ENCODE data around the gene CHKB. TPM values are rescaled to one million over a fixed set of nuclear protein-coding genes. Genes with fewer than 3 reads are reported as not detected.

CHKB gene
- total and polyA plus RNA-seq, 4 experiments from 2014 or later: 30.7 to 196 (median 109) TPM

DNA sequence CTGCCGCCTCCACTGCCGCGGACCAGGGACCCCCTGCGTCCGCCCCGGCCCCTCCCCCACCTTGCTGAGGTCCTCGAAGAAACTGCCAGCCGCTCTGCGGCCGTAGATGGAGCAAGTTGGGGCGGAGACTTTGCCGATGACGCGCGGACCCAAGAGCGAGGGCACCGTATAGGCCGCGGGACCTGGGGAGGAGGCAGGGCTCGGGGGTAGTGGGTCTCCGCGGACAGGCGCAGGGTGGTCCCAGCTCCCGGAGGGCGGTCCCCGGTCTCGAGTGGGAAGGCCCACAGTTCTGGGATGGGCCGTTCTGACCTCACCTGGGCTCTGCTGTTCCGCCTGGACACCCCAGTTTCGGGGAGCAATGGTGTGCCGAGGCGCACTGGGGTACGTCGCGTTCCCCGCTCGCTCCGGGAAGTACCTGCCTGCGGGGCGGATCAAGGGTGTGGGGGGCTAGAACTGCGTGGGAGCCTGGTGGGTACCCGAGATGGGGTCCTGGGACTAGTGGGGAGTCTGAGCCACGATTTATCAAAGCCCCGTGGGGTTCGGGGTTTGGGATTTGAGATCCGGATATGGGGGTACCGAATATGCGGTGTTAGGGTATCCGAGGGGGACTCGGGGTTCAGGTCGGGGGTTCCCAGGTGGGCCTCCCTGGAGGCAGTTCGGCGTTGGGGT lies 51.6 kb downstream of the CHKB start:
- Histone ChIP-seq H3K4me1 (ENCODE audit: insufficient read depth, low read length) (peaks cover 54% of the 10 kb centered on the region), H3K36me3 (ENCODE audit: insufficient read depth, low read length) (no peaks in the 10 kb centered on the region), H3K4me3 (ENCODE audit: low read length in 2 of 2) (peak overlapping the region; percentile 76 to 94), H3K27me3 (ENCODE audit: insufficient read depth, low read length) (no peaks in the 10 kb centered on the region), H3K9me3 (ENCODE audit: control insufficient read depth in 1 of 2, low read length in 2 of 2) (no peaks in the 10 kb centered on the region), H3K27ac (ENCODE audit: low read depth, low read length) (peak overlapping the region; percentile 96)
- H3K27ac Mint-ChIP-seq: peak overlapping the region; percentile 96 to 99 (median 97)
- intact Hi-C loops (cut with micrococcal nuclease): loop anchor here (1.0 kb wide), 1 partner anchor 8 kb away; no protein-coding TSS in a partner anchor
- H3K9me3 Mint-ChIP-seq: peaks cover 0 to 2% (median 0%) of the 10 kb centered on the region in 8 donors
- ChIA-PET CTCF (ENCODE audit: partially characterized antibody) (no interaction called here), POLR2A (ENCODE audit: partially characterized antibody) (interaction anchor here (1.4 to 9.5 kb wide), 9 partner anchors 7 to 90 kb away, joined by 3 to 321 read pairs (median 10); partner anchors contain the start of genes CHKB, KLHDC7B, LMF2 and NCAPH2)
- H3K27me3 Mint-ChIP-seq: no peaks in the 10 kb centered on the region
- peaks cover 15 to 54% (median 38%) of the 10 kb centered on the region in 4 donors for H3K4me1 Mint-ChIP-seq
- H3K36me3 Mint-ChIP-seq: no peaks in the 10 kb centered on the region
- peak; percentile 72 to 82 (median 77) for DNase-seq
- peak overlapping the region; percentile 89 to 95 (median 92) for H3K4me3 Mint-ChIP-seq

DNA sequence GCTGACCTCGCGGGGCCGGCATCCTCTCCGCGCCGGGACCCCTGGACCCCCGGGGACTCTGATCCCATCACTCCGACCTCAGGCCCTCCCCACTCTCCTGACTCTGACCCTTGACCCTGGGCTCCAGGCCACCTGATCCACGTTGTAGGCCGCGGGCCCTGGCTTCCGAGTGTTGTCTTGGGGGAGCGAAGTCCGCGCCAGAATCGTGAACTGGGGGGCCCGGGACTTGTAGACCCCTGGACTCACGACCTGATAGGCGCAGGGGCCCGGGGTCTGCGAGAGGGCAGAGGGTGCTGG lies 52.1 kb downstream of the CHKB start:
- peaks cover 54% of the 10 kb centered on the region for H3K4me1 ChIP-seq (ENCODE audit: insufficient read depth, low read length)
- Mint-ChIP-seq H3K9me3 (peaks cover 0 to 2% (median 0%) of the 10 kb centered on the region in 8 donors), H3K27me3 (no peaks in the 10 kb centered on the region), H3K27ac (peak overlapping the region in 6 of 7 donors; percentile 97 to 99 (median 98)), H3K36me3 (peaks cover 0 to 1% of the 10 kb centered on the region in 2 donors), H3K4me3 (peak overlapping the region; percentile 77 to 95 (median 92)), H3K4me1 (peaks cover 15 to 54% (median 38%) of the 10 kb centered on the region in 4 donors)
- H3K27ac ChIP-seq (ENCODE audit: low read depth, low read length): peak overlapping the region; percentile 96
- H3K9me3 ChIP-seq (ENCODE audit: control insufficient read depth in 1 of 2, low read length in 2 of 2): no peaks in the 10 kb centered on the region
- DNase-seq: peak in 2 of 5 donors; percentile 24 to 32
- intact Hi-C loops (cut with micrococcal nuclease): no loop called here
- no peaks in the 10 kb centered on the region for H3K36me3 ChIP-seq (ENCODE audit: insufficient read depth, low read length)
- ChIA-PET CTCF (ENCODE audit: partially characterized antibody) (no interaction called here), POLR2A (ENCODE audit: partially characterized antibody) (interaction anchor here (1.4 to 9.5 kb wide), 6 partner anchors 7 to 91 kb away, joined by 3 to 321 read pairs (median 18); partner anchors contain the start of gene SYCE3)
- H3K27me3 ChIP-seq (ENCODE audit: insufficient read depth, low read length): no peaks in the 10 kb centered on the region
- H3K4me3 ChIP-seq (ENCODE audit: low read length in 2 of 2): peak overlapping the region; percentile 76 to 94

DNA sequence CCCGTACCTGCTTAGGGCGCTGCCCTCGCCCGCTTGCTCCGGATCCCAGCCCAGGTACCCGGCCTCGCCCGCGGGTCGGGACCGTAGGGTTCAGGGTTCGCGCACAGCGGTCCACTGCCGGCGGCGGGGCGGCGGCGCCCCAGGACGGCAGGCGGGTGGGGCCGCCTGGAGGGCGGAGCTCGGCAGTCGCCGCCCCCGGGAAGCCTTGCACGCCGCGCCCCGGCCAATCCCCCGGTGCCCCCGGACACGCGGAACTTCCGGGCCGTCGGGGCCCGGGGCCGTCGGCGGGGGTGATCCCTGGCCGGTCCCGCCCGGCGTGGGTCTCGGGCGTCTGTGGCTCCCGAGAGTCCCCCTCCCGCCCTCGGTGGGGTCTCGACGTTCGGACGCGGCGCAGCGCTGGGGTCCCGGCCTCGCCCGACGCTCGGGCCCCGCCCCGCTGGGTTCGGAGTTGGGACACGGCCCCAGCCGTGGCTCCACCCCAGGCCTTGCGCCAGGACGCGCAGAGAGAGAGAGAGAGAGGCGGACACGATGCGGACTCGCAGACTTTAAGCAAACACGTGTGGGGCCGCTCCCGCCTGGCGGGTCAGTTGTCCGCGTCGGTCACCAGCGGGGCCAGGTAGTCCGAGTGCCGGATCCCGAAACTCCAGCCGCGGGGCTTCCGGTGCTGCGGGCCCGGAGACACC lies 52.6 kb downstream of the CHKB start, which contains the start of gene TYMP:
Gene TYMP (minus strand): TSS at position 116 of the 683 bp plus-strand sequence. CDS start 303 bp downstream, outside the sequence.
- H3K27ac ChIP-seq (ENCODE audit: low read depth, low read length): peak within 1 kb of the TSS; percentile 96
- peaks cover 0 to 2% (median 0%) of the 10 kb centered on the region in 8 donors for H3K9me3 Mint-ChIP-seq
- no peaks in the 10 kb centered on the region for H3K9me3 ChIP-seq (ENCODE audit: control insufficient read depth in 1 of 2, low read length in 2 of 2)
- peak within 1 kb of the TSS; percentile 96 to 99 (median 97) for H3K27ac Mint-ChIP-seq
- no peaks in the 10 kb centered on the region for H3K27me3 ChIP-seq (ENCODE audit: insufficient read depth, low read length)
- ChIA-PET POLR2A (ENCODE audit: partially characterized antibody) (interaction anchor here (1.0 to 9.5 kb wide), 12 partner anchors 8 to 284 kb away, joined by 3 to 321 read pairs (median 11); partner anchors contain the start of genes ARSA, CHKB, HDAC10 and KLHDC7B), CTCF (ENCODE audit: partially characterized antibody) (interaction anchor here (5.1 kb wide), 1 partner anchor 9 kb away, joined by 135 read pairs; no protein-coding TSS in a partner anchor)
- peak; percentile 55 to 65 (median 59) for DNase-seq
- H3K27me3 Mint-ChIP-seq: no peaks in the 10 kb centered on the region
- peaks cover 15 to 54% (median 38%) of the 10 kb centered on the region in 4 donors for H3K4me1 Mint-ChIP-seq
- H3K4me3 ChIP-seq (ENCODE audit: low read length in 2 of 2): peak within 1 kb of the TSS; percentile 76 to 94
- H3K4me3 Mint-ChIP-seq: peak within 1 kb of the TSS; percentile 89 to 95 (median 92)
- H3K4me1 ChIP-seq (ENCODE audit: insufficient read depth, low read length): peaks cover 55% of the 10 kb centered on the region
- intact Hi-C loops (cut with micrococcal nuclease): loop anchor here (5.0 kb wide), 2 partner anchors 288 to 338 kb away; no protein-coding TSS in a partner anchor
- peaks cover 0 to 3% of the 10 kb centered on the region in 2 donors for H3K36me3 Mint-ChIP-seq
- H3K36me3 ChIP-seq (ENCODE audit: insufficient read depth, low read length): no peaks in the 10 kb centered on the region

DNA sequence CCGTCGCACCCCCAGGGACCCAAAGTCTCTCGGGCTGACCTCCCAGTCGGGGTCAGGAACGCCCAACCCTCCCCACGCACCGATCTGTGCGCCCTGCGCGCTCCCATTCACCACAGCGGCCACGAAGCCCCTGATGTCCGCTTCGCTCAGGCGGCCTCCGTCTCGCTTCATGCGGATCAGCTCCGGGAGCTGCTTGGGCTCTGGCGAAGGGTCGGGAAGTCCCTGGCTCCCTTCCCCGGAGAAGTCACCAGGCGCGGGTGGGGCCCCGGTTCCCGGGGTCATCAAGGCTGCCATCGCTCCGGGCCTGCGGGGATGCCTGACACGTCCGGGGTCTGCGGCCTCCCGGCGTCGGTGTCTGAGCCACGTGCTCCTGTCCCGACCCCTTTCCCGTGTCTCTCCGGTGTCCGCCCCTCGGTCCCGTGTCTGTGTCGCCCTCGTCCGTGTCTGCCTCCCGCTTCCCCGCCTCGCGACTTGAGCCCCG lies 53.2 kb downstream of the CHKB start:
- H3K27me3 ChIP-seq (ENCODE audit: insufficient read depth, low read length): no peaks in the 10 kb centered on the region
- CTCF ChIA-PET (ENCODE audit: partially characterized antibody): interaction anchor here (1.2 to 5.1 kb wide), 2 partner anchors 10 to 20 kb away, joined by 3 to 135 read pairs; no protein-coding TSS in a partner anchor
- peak in 1 of 5 donors; percentile 53 for DNase-seq
- H3K27me3 Mint-ChIP-seq: no peaks in the 10 kb centered on the region
- peak overlapping the region; percentile 96 for H3K27ac ChIP-seq (ENCODE audit: low read depth, low read length)
- peak overlapping the region; percentile 46 to 97 (median 75) for H3K27ac Mint-ChIP-seq
- H3K4me3 Mint-ChIP-seq: peak overlapping the region in 7 of 8 donors; percentile 25 to 74 (median 40)
- H3K4me1 Mint-ChIP-seq: peaks cover 19 to 57% (median 41%) of the 10 kb centered on the region in 4 donors
- no peaks in the 10 kb centered on the region for H3K36me3 ChIP-seq (ENCODE audit: insufficient read depth, low read length)
- H3K9me3 ChIP-seq (ENCODE audit: control insufficient read depth in 1 of 2, low read length in 2 of 2): no peaks in the 10 kb centered on the region
- H3K4me3 ChIP-seq (ENCODE audit: low read length in 2 of 2): peak overlapping the region in 1 of 2 donors; percentile 94
- POLR2A ChIA-PET (ENCODE audit: partially characterized antibody): interaction anchor here (1.0 to 9.5 kb wide), 12 partner anchors 9 to 283 kb away, joined by 3 to 321 read pairs (median 11); partner anchors contain the start of genes ARSA, CHKB, HDAC10 and KLHDC7B
- peaks cover 2 to 8% of the 10 kb centered on the region in 2 donors for H3K36me3 Mint-ChIP-seq
- intact Hi-C loops (cut with micrococcal nuclease): loop anchor here (5.0 kb wide), 2 partner anchors 287 to 337 kb away; no protein-coding TSS in a partner anchor
- peaks cover 61% of the 10 kb centered on the region for H3K4me1 ChIP-seq (ENCODE audit: insufficient read depth, low read length)
- peaks cover 0 to 2% (median 0%) of the 10 kb centered on the region in 8 donors for H3K9me3 Mint-ChIP-seq

Other genes starting within 250 kb of the CHKB start
- 10 to 100 TPM; 80.1 to 91.2 TPM for gene PPP6R2, start 239.5 kb downstream of the CHKB start, total RNA-seq
- 10 to 100 TPM; 13.3 to 27.7 TPM for gene PPP6R2, start 239.5 kb downstream of the CHKB start, polyA plus RNA-seq
- gene SBF1, start 107.8 kb downstream of the CHKB start, total RNA-seq: 100 to 1,000 TPM; 217 to 221 TPM
- 10 to 100 TPM; 13.2 to 42.9 TPM for gene SBF1, start 107.8 kb downstream of the CHKB start, polyA plus RNA-seq
- gene ADM2, start 101.3 kb downstream of the CHKB start, total RNA-seq: 1 to 10 TPM; 4.4 to 4.5 TPM
- under 1 TPM; 0.07 to 0.48 TPM for gene ADM2, start 101.3 kb downstream of the CHKB start, polyA plus RNA-seq
- not detected for gene MIOX, start 96.0 kb downstream of the CHKB start, total RNA-seq
- not detected for gene MIOX, start 96.0 kb downstream of the CHKB start, polyA plus RNA-seq
- gene LMF2, start 75.1 kb downstream of the CHKB start, total RNA-seq: 100 to 1,000 TPM; 152 to 155 TPM
- gene LMF2, start 75.1 kb downstream of the CHKB start, polyA plus RNA-seq: 10 to 100 TPM; 21.7 to 33.8 TPM
- gene NCAPH2, start 74.6 kb downstream of the CHKB start, total RNA-seq: 10 to 100 TPM; 81.1 to 81.8 TPM
- 10 to 100 TPM; 36.4 to 36.9 TPM for gene NCAPH2, start 74.6 kb downstream of the CHKB start, polyA plus RNA-seq
- not detected for gene SCO2, start 57.3 kb downstream of the CHKB start, total RNA-seq
- gene SCO2, start 57.3 kb downstream of the CHKB start, polyA plus RNA-seq: 1 to 10 TPM; 3.6 to 8.1 TPM
- 10 to 100 TPM; 15.7 to 18.0 TPM for gene TYMP, start 52.8 kb downstream of the CHKB start, total RNA-seq
- gene TYMP, start 52.8 kb downstream of the CHKB start, polyA plus RNA-seq: 10 to 100 TPM; 22.0 to 30.9 TPM
- gene KLHDC7B, start 37.0 kb downstream of the CHKB start, total RNA-seq: 1 to 10 TPM; 7.0 to 7.5 TPM
- gene KLHDC7B, start 37.0 kb downstream of the CHKB start, polyA plus RNA-seq: 1 to 10 TPM; 4.3 to 7.5 TPM
- not detected for gene SYCE3, start 19.9 kb downstream of the CHKB start, total RNA-seq
- under 1 TPM in 1 of 2 donors, not detected in 1; 0.83 TPM for gene SYCE3, start 19.9 kb downstream of the CHKB start, polyA plus RNA-seq
- 10 to 100 TPM; 68.0 to 70.0 TPM for gene CPT1B, start 4.4 kb downstream of the CHKB start, total RNA-seq
- gene CPT1B, start 4.4 kb downstream of the CHKB start, polyA plus RNA-seq: 1 to 10 TPM in 1 of 2 donors, not detected in 1; 2.3 TPM
- gene MAPK8IP2, start 17.9 kb upstream of the CHKB start, total RNA-seq: under 1 TPM; 0.22 to 0.49 TPM
- not detected for gene MAPK8IP2, start 17.9 kb upstream of the CHKB start, polyA plus RNA-seq
- gene ARSA, start 45.3 kb upstream of the CHKB start, total RNA-seq: 10 to 100 TPM; 83.2 to 86.8 TPM
- gene ARSA, start 45.3 kb upstream of the CHKB start, polyA plus RNA-seq: 10 to 100 TPM in 1 of 2 donors, 1 to 10 TPM in 1; 7.8 to 13.0 TPM
- not detected for gene SHANK3, start 90.0 kb upstream of the CHKB start, total RNA-seq
- not detected for gene SHANK3, start 90.0 kb upstream of the CHKB start, polyA plus RNA-seq
- gene ACR, start 155.4 kb upstream of the CHKB start, total RNA-seq: not detected
- not detected for gene ACR, start 155.4 kb upstream of the CHKB start, polyA plus RNA-seq
- 10 to 100 TPM; 76.1 to 84.5 TPM for gene RABL2B, start 200.8 kb upstream of the CHKB start, total RNA-seq
- 10 to 100 TPM; 27.7 to 30.0 TPM for gene RABL2B, start 200.8 kb upstream of the CHKB start, polyA plus RNA-seq

Data from CD4-positive, alpha-beta memory T cell (primary cell).